Measurements from ENCODE around the gene TOX2.

Gene TOX2

GRCh38 chr20:44018942-44019637 is 104.4 kb downstream of the TOX2 start:
- peaks cover 10% of the 10 kb centered on the region for H3K4me1 Mint-ChIP-seq (ENCODE audit: low read depth)
- intact Hi-C loops (cut with micrococcal nuclease) = no loop called here
- H3K9me3 Mint-ChIP-seq = no peaks in the 10 kb centered on the region
- H3K36me3 Mint-ChIP-seq (ENCODE audit: low read depth) = no peaks in the 10 kb centered on the region
- H3K4me3 Mint-ChIP-seq = no peak overlapping the region
- no peak overlapping the region for H3K27ac Mint-ChIP-seq
- H3K27me3 Mint-ChIP-seq = peaks cover 68% of the 10 kb centered on the region

GRCh38 chr20:44019638-44020335 is 105.1 kb downstream of the TOX2 start:
- no peaks in the 10 kb centered on the region for H3K9me3 Mint-ChIP-seq
- no peak overlapping the region for H3K27ac Mint-ChIP-seq
- intact Hi-C loops (cut with micrococcal nuclease) = no loop called here
- H3K4me3 Mint-ChIP-seq = no peak overlapping the region
- H3K4me1 Mint-ChIP-seq (ENCODE audit: low read depth) = peaks cover 10% of the 10 kb centered on the region
- peaks cover 65% of the 10 kb centered on the region for H3K27me3 Mint-ChIP-seq
- H3K36me3 Mint-ChIP-seq (ENCODE audit: low read depth) = no peaks in the 10 kb centered on the region

GRCh38 chr20:44020406-44021148 is 105.9 kb downstream of the TOX2 start:
- Mint-ChIP-seq H3K4me3 (no peak overlapping the region), H3K27ac (no peak overlapping the region), H3K4me1 (ENCODE audit: low read depth) (peaks cover 10% of the 10 kb centered on the region), H3K27me3 (peaks cover 58% of the 10 kb centered on the region), H3K9me3 (no peaks in the 10 kb centered on the region), H3K36me3 (ENCODE audit: low read depth) (no peaks in the 10 kb centered on the region)
- intact Hi-C loops (cut with micrococcal nuclease) = no loop called here

GRCh38 chr20:44021186-44021585 is 106.5 kb downstream of the TOX2 start:
- Mint-ChIP-seq H3K27me3 (peaks cover 52% of the 10 kb centered on the region), H3K4me3 (no peak overlapping the region), H3K9me3 (no peaks in the 10 kb centered on the region), H3K36me3 (ENCODE audit: low read depth) (no peaks in the 10 kb centered on the region), H3K27ac (no peak overlapping the region), H3K4me1 (ENCODE audit: low read depth) (peaks cover 10% of the 10 kb centered on the region)
- intact Hi-C loops (cut with micrococcal nuclease) = no loop called here

- Mint-ChIP-seq H3K36me3 (ENCODE audit: low read depth) (no peaks in the 10 kb centered on the region), H3K27me3 (peaks cover 48% of the 10 kb centered on the region), H3K9me3 (no peaks in the 10 kb centered on the region), H3K27ac (no peak overlapping the region), H3K4me1 (ENCODE audit: low read depth) (peaks cover 10% of the 10 kb centered on the region), H3K4me3 (no peak overlapping the region)
- intact Hi-C loops (cut with micrococcal nuclease) = no loop called here
Measured at GRCh38 chr20:44021900-44022299, 107.2 kb downstream of the TOX2 start.

GRCh38 chr20:44022464-44022863 is 107.8 kb downstream of the TOX2 start:
- intact Hi-C loops (cut with micrococcal nuclease) = no loop called here
- no peaks in the 10 kb centered on the region for H3K36me3 Mint-ChIP-seq (ENCODE audit: low read depth)
- H3K4me3 Mint-ChIP-seq = no peak overlapping the region
- H3K4me1 Mint-ChIP-seq (ENCODE audit: low read depth) = peaks cover 10% of the 10 kb centered on the region
- no peak overlapping the region for H3K27ac Mint-ChIP-seq
- peaks cover 50% of the 10 kb centered on the region for H3K27me3 Mint-ChIP-seq
- no peaks in the 10 kb centered on the region for H3K9me3 Mint-ChIP-seq

GRCh38 chr20:44023515-44024371 is 109.1 kb downstream of the TOX2 start:
- intact Hi-C loops (cut with micrococcal nuclease) = no loop called here
- Mint-ChIP-seq H3K9me3 (no peaks in the 10 kb centered on the region), H3K27ac (no peak overlapping the region), H3K36me3 (ENCODE audit: low read depth) (no peaks in the 10 kb centered on the region), H3K4me1 (ENCODE audit: low read depth) (peaks cover 10% of the 10 kb centered on the region), H3K27me3 (peaks cover 46% of the 10 kb centered on the region), H3K4me3 (no peak overlapping the region)

- Mint-ChIP-seq H3K4me1 (ENCODE audit: low read depth) (peaks cover 1% of the 10 kb centered on the region), H3K9me3 (no peaks in the 10 kb centered on the region), H3K27me3 (peaks cover 47% of the 10 kb centered on the region)
Measured at GRCh38 chr20:44024820-44025580, 110.3 kb downstream of the TOX2 start.

GRCh38 chr20:44025756-44026155 is 111.1 kb downstream of the TOX2 start:
- intact Hi-C loops (cut with micrococcal nuclease) = no loop called here
- Mint-ChIP-seq H3K36me3 (ENCODE audit: low read depth) (no peaks in the 10 kb centered on the region), H3K4me1 (ENCODE audit: low read depth) (no peaks in the 10 kb centered on the region), H3K27me3 (peaks cover 53% of the 10 kb centered on the region), H3K9me3 (no peaks in the 10 kb centered on the region), H3K4me3 (no peak overlapping the region), H3K27ac (no peak overlapping the region)

More at GRCh38 chr20:44024820-44025580, 110.3 kb downstream of the TOX2 start:
- intact Hi-C loops (cut with micrococcal nuclease) = no loop called here
- H3K4me3 Mint-ChIP-seq = no peak overlapping the region
- H3K27ac Mint-ChIP-seq = no peak overlapping the region
- H3K36me3 Mint-ChIP-seq (ENCODE audit: low read depth) = no peaks in the 10 kb centered on the region

GRCh38 chr20:44026647-44027342 is 112.1 kb downstream of the TOX2 start:
- H3K9me3 Mint-ChIP-seq = no peaks in the 10 kb centered on the region
- H3K4me1 Mint-ChIP-seq (ENCODE audit: low read depth) = no peaks in the 10 kb centered on the region
- no peak overlapping the region for H3K4me3 Mint-ChIP-seq
- H3K27me3 Mint-ChIP-seq = peaks cover 52% of the 10 kb centered on the region
- no peak overlapping the region for H3K27ac Mint-ChIP-seq
- intact Hi-C loops (cut with micrococcal nuclease) = no loop called here
- H3K36me3 Mint-ChIP-seq (ENCODE audit: low read depth) = no peaks in the 10 kb centered on the region

GRCh38 chr20:44027343-44028002 is 112.8 kb downstream of the TOX2 start:
- intact Hi-C loops (cut with micrococcal nuclease) = no loop called here
- Mint-ChIP-seq H3K36me3 (ENCODE audit: low read depth) (no peaks in the 10 kb centered on the region), H3K4me3 (no peak overlapping the region), H3K4me1 (ENCODE audit: low read depth) (no peaks in the 10 kb centered on the region), H3K27ac (no peak overlapping the region), H3K27me3 (peaks cover 57% of the 10 kb centered on the region), H3K9me3 (no peaks in the 10 kb centered on the region)

- Mint-ChIP-seq H3K9me3 (no peaks in the 10 kb centered on the region), H3K27me3 (peaks cover 52% of the 10 kb centered on the region), H3K4me1 (ENCODE audit: low read depth) (no peaks in the 10 kb centered on the region), H3K36me3 (ENCODE audit: low read depth) (no peaks in the 10 kb centered on the region), H3K27ac (no peak overlapping the region), H3K4me3 (no peak overlapping the region)
- intact Hi-C loops (cut with micrococcal nuclease) = no loop called here
Measured at GRCh38 chr20:44028003-44028730, 113.5 kb downstream of the TOX2 start.

Data from dendritic cell treated with granulocyte-macrophage colony-stimulating factor and Interleukin-4, amounts not matched to agents 40 ng/mL and 50 ng/mL, for 4 days (primary cell).